NAMALWA (cell line): ENCODE results near the gene SEMA5A.

Source experiments
- DNase-seq: peaks from one replicate; pipeline ENCODE4 v3.0.0-alpha.2; 2015; ENCODE audit warnings: low spot score

SEMA5A gene

GRCh38 chr5:9212605-9213004 lies 333.3 kb downstream of the SEMA5A start:
- DNase-seq: no peak

GRCh38 chr5:9209846-9210492 lies 335.9 kb downstream of the SEMA5A start:
- DNase-seq: no peak

GRCh38 chr5:9207817-9208418 lies 338.0 kb downstream of the SEMA5A start:
- peak; percentile 71 for DNase-seq

- DNase-seq: no peak
Observed at GRCh38 chr5:9202636-9203035, 343.2 kb downstream of the SEMA5A start.

- no peak for DNase-seq
Observed at GRCh38 chr5:9201761-9202160, 344.1 kb downstream of the SEMA5A start.

- DNase-seq: no peak
Observed at GRCh38 chr5:9201011-9201410, 344.9 kb downstream of the SEMA5A start.

GRCh38 chr5:9198394-9198793 lies 347.5 kb downstream of the SEMA5A start:
- no peak for DNase-seq

- DNase-seq: peak; percentile 24
Observed at GRCh38 chr5:9197881-9198260, 348.0 kb downstream of the SEMA5A start.

GRCh38 chr5:9196403-9197227 lies 349.3 kb downstream of the SEMA5A start:
- DNase-seq: no peak

GRCh38 chr5:9194509-9194908 lies 351.4 kb downstream of the SEMA5A start:
- no peak for DNase-seq

- no peak for DNase-seq
Observed at GRCh38 chr5:9192266-9192665, 353.6 kb downstream of the SEMA5A start.

- no peak for DNase-seq
Observed at GRCh38 chr5:9189681-9190080, 356.2 kb downstream of the SEMA5A start.

GRCh38 chr5:9188956-9189355 lies 356.9 kb downstream of the SEMA5A start:
- DNase-seq: no peak

- DNase-seq: no peak
Observed at GRCh38 chr5:9188131-9188530, 357.7 kb downstream of the SEMA5A start.

GRCh38 chr5:9187614-9188013 lies 358.3 kb downstream of the SEMA5A start:
- no peak for DNase-seq

GRCh38 chr5:9186069-9186468 lies 359.8 kb downstream of the SEMA5A start:
- no peak for DNase-seq

GRCh38 chr5:9183992-9184391 lies 361.9 kb downstream of the SEMA5A start:
- no peak for DNase-seq

- no peak for DNase-seq
Observed at GRCh38 chr5:9182899-9183695, 362.8 kb downstream of the SEMA5A start.

GRCh38 chr5:9176641-9177040 lies 369.2 kb downstream of the SEMA5A start:
- DNase-seq: no peak

GRCh38 chr5:9174446-9174845 lies 371.4 kb downstream of the SEMA5A start:
- DNase-seq: no peak

- no peak for DNase-seq
Observed at GRCh38 chr5:9173281-9174048, 372.4 kb downstream of the SEMA5A start.

- no peak for DNase-seq
Observed at GRCh38 chr5:9170026-9170425, 375.8 kb downstream of the SEMA5A start.
